Psoas muscle (tissue), 8 donors: ENCODE data around the gene MEG3. TPM values are rescaled to one million over a fixed set of nuclear protein-coding genes. Genes with fewer than 3 reads are reported as not detected.

Source experiments
- ATAC-seq, 4 donors: fragments of 200-7000 bp; cut with Tn5 transposase; one replicate each; pipeline ENCODE4 v1.9.1; 2020; ENCODE audit warnings: moderate library complexity in 3 of 4, mild to moderate bottlenecking in 2 of 4
- DNase-seq, 2 donors: peaks; one replicate each; pipeline ENCODE4 v3.0.0-alpha.2; 2020
- H3K27ac ChIP-seq: fragments of 200-600 bp; one replicate; pipeline ENCODE4 v1.8.0; 2022
- H3K27me3 ChIP-seq, 3 donors: fragments of 200-600 bp in 1 of 3; one replicate each; pipeline versions ENCODE4 v1.6.1 to v1.8.0; 2013 to 2022; ENCODE audit warnings: low read length in 2 of 3, mild to moderate bottlenecking in 2 of 3, moderate library complexity in 1 of 3; ENCODE audit not compliant: insufficient read depth in 3 of 3
- H3K36me3 ChIP-seq, 2 donors: fragments of 200-600 bp in 1 of 2; one replicate each; pipeline versions ENCODE4 v1.6.1 to v1.8.0; 2013 to 2022; ENCODE audit warnings: low read depth in 1 of 2, mild to moderate bottlenecking in 1 of 2, moderate library complexity in 1 of 2; ENCODE audit not compliant: insufficient read depth in 1 of 2
- H3K4me1 ChIP-seq: fragments of 200-600 bp; one replicate; pipeline ENCODE4 v1.8.0; 2022
- H3K4me3 ChIP-seq: fragments of 200-600 bp; one replicate; pipeline ENCODE4 v1.8.0; 2022; ENCODE audit warnings: mild to moderate bottlenecking
- H3K9me3 ChIP-seq: fragments of 200-600 bp; one replicate; pipeline ENCODE4 v1.8.0; 2022
- CTCF ChIP-seq: fragments of 200-600 bp; IDR thresholded peaks from one replicate; pipeline ENCODE4 v1.8.0; 2022; ENCODE audit warnings: antibody characterized with exemption
- WGBS, 3 donors: extraction: QIAGEN DNeasy Blood & Tissue Kit; methylation state at CpG; one replicate each; pipeline versions ENCODE4 v1.1.6 to v1.1.7; 2013; 5-methylcytosine and 5-hydroxymethylcytosine counted together
- intact Hi-C, 2 donors: fragments of 100-400 bp; cut with DNase I; formaldehyde crosslinking; loops; one replicate each; pipeline versions ENCODE4 v1.11.0 to v1.14.2; 2022
- polyA plus RNA-seq, 3 donors: library from polyadenylated mRNA; stranded (reverse); fragments of 200-250 nt; gene quantifications; one replicate each; pipeline ENCODE4 v1.2.3, GENCODE V29; 2013
- total RNA-seq, 4 donors: library from RNA; stranded (reverse); fragmentation: NEBNext Ultra II Directional in 2 of 4; extraction: Animal tissue kit (Norgen Biotek cat#: 25700) in 2 of 4; gene quantifications; one replicate each; pipeline versions ENCODE4 v1.2.1 to v1.2.4, GENCODE V29; 2021 to 2023
- donor health status: healthy with polysubstance abuse.
- donor health status: DM: no; HTN: no; CAD: no; lungs with moderate emphysema.
- donor health status: Bipolar disorder and iron deficiency.
- donor health status: healthy.
- donor health status: DM: yes; HTN: yes; CAD: no.
- donor health status: DM: no; HTN: no; CAD: no.
- donor health status: DM: no; HTN: no; CAD: no.
- donor health status: DM: yes; HTN: yes; CAD: no.

The MEG3 gene
- total and polyA plus RNA-seq, 7 donors, result 17.8 to 52.6 (median 24.9) TPM

- H3K9me3 ChIP-seq, result no peaks in the 10 kb centered on the region
- no peak overlapping the region for H3K27ac ChIP-seq
- no peak overlapping the region for H3K4me3 ChIP-seq
- H3K36me3 ChIP-seq, result no peaks in the 10 kb centered on the region
- no peaks in the 10 kb centered on the region for H3K4me1 ChIP-seq
- no peak for TF ChIP-seq CTCF
- 80 to 83% (median 83%) methylated on average over 14 of the region's 14 CpGs for WGBS, 3 donors
- intact Hi-C loops, result no loop called here
- peaks cover 0 to 10% (median 0%) of the 10 kb centered on the region in 3 donors for H3K27me3 ChIP-seq
- DNase-seq (no peak), ATAC-seq (no peak)
These were observed 12.8 kb downstream of the MEG3 start for GRCh38 chr14:100838493-100839314.

GRCh38 chr14:100839315-100839585 lies 13.3 kb downstream of the MEG3 start:
- ATAC-seq, result no peak
- no peak overlapping the region for H3K4me3 ChIP-seq
- intact Hi-C loops, result no loop called here
- no peak for TF ChIP-seq CTCF
- H3K27ac ChIP-seq, result no peak overlapping the region
- H3K36me3 ChIP-seq, result no peaks in the 10 kb centered on the region
- no peaks in the 10 kb centered on the region for H3K4me1 ChIP-seq
- no peak for DNase-seq
- 68 to 76% (median 68%) methylated on average over 4 of the region's 4 CpGs for WGBS, 3 donors
- H3K9me3 ChIP-seq, result no peaks in the 10 kb centered on the region
- H3K27me3 ChIP-seq, result peaks cover 0 to 10% (median 0%) of the 10 kb centered on the region in 3 donors

GRCh38 chr14:100839681-100840111 lies 13.8 kb downstream of the MEG3 start:
- no peak for TF ChIP-seq CTCF
- H3K36me3 ChIP-seq, result no peaks in the 10 kb centered on the region
- no peak overlapping the region for H3K27ac ChIP-seq
- H3K9me3 ChIP-seq, result no peaks in the 10 kb centered on the region
- no peak overlapping the region for H3K4me3 ChIP-seq
- WGBS, 3 donors, result 55 to 69% (median 59%) methylated on average over 13 to 14 of the region's 14 CpGs
- no peaks in the 10 kb centered on the region for H3K4me1 ChIP-seq
- DNase-seq (peak in 1 of 2 donors; percentile 23), ATAC-seq (no peak)
- peaks cover 0 to 10% (median 0%) of the 10 kb centered on the region in 3 donors for H3K27me3 ChIP-seq
- intact Hi-C loops, result no loop called here

- no peak for ATAC-seq
- Histone ChIP-seq H3K27me3 (peaks cover 0 to 13% (median 0%) of the 10 kb centered on the region in 3 donors), H3K27ac (no peak overlapping the region), H3K4me1 (no peaks in the 10 kb centered on the region), H3K9me3 (no peaks in the 10 kb centered on the region), H3K36me3 (no peaks in the 10 kb centered on the region), H3K4me3 (no peak overlapping the region)
- intact Hi-C loops, result no loop called here
- WGBS, 3 donors, result 84 to 87% (median 86%) methylated on average over 21 of the region's 21 CpGs
- DNase-seq, result peak in 1 of 2 donors; percentile 15
- no peak for TF ChIP-seq CTCF
These were observed 14.6 kb downstream of the MEG3 start for GRCh38 chr14:100840286-100841065.
